ENCODE results near the gene TBPL1.

GRCh38 chr6:133997267-133997666 is 44.2 kb downstream of the TBPL1 start:
- no peak for TF ChIP-seq CTCF (IDR thresholded peaks at IDR 0.05)
- no peak for TF ChIP-seq ZFX (IDR thresholded peaks at IDR 0.05; ENCODE audit: borderline replicate concordance)
